ENCODE measurements around the gene ZFP14.
A peak's percentile ranks its signal among the peaks of the same experiment; 100 is the strongest.

The ZFP14 gene

GRCh38 chr19:36378625-36379509 lies at the start of gene ZFP14:
TSS of gene ZFP14 (minus strand) at chr19:36379201. CDS start at chr19:36367892, 11,309 bp downstream.
- peak; percentile 96 for DNase-seq

DNA sequence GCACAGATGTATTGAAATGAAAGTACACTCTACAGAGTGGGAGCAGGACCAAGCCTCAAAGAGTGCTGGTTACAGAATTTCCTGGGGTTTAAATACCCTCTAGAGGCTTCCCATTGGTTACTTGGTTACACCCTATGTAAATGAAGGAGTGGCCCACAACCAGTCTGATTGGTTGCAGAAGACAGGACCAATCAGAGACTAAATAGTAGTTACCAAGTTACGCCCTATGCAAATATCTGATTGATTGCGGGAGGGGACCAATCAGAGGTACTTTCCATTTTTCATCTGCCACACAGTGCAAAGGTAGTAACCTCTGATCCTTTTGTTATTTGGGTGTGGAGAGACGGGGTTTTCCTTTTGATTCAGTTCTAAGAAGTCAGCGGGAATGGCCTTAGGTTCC lies 44.9 kb upstream of the ZFP14 start:
- DNase-seq, result no peak

- no peak for DNase-seq
Measured at GRCh38 chr19:36421749-36422481, 42.9 kb upstream of the ZFP14 start.

- DNase-seq, result no peak
Measured at GRCh38 chr19:36420961-36421748, 42.2 kb upstream of the ZFP14 start.

GRCh38 chr19:36418287-36419001 lies 39.4 kb upstream of the ZFP14 start, which contains the start of gene ZFP82:
TSS of gene ZFP82 (minus strand) at chr19:36418644. CDS start at chr19:36409789, 8,855 bp downstream.
- DNase-seq, result peak; percentile 79

DNA sequence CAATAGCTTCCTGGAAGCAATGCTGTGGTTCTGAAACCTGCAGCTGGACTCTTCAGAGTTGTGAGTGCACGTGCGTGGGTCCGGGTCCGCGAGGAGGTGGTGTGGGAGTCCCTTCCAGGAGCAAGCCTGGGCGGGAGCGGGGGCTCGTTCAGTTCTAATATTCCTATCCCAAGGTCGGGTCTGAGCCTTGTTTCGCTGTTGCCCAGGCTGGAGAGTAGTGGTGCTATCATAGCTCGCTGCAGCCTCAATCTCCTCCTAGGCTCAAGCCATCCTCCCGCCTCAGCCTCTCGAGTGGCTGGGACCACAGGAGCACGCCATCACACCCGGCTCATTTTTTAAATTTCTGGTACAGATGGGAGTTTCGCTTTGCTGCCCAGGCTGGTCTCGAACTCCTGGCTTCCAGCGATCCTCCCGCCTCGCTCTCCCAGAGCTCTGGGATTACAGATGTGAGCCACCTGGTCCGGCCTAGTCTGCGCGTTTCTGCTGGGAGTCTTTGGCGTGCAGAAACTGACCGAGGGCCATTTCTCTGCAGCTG lies 38.8 kb upstream of the ZFP14 start:
- no peak for DNase-seq

DNA sequence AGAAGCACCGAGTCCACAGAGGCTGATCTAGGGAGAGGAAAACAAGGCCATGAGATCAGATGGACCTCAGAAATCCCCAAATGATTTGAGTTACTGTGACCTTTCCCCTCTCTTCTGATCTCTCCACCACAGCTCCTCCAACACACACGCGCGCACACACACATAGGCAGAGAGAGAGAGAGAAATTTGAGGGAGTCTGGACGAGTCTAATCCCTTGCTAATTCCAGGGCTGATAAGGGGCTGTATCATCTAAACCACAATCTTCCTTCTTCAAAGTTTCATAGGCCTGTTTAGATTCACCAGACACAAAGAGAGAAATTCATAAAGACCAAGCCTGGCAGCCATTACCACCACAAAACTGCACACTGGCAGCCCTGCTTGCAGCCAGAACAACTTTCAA lies 30.8 kb upstream of the ZFP14 start:
- DNase-seq, result no peak

DNA sequence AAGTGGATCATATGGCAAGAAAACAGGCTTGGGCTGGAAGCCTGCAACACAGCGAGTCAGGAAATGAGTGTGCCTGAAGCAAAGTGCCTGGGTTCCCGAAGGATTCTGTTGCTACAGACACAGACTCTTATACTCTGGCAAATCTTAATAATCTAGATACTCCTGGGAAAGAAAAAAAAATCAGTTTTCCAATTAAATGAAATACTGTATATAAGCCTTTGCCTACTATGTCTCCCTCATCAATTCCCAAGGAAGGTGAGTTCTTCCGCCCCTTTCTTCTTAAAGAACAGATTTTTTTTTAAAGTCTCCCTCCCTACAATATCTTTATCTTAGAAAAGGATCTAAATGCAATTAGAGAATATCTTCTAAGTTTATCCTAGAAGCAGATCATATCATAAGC lies 29.1 kb upstream of the ZFP14 start:
- DNase-seq, result no peak

DNA sequence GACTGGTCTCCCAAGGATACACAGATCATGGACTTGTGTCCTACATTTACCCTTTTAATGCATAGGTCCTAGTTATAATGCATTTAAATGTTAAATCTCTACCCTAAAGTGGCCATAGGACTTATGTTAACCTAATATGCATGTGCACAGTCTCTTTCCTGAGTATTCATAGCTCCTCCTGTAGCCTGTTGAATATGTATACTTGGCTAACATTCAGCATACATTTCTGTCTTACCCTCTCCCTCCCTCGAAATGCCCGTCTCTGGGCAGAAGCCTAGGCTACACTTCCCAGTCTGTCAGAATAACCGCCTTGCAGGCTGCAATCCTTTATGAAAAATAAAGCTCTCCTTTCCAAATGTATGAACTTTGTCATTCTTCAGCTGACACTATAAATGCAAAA lies 25.5 kb upstream of the ZFP14 start:
- DNase-seq, result no peak

GRCh38 chr19:36401475-36401874 lies 22.5 kb upstream of the ZFP14 start:
- DNase-seq, result no peak

GRCh38 chr19:36398571-36398970 lies 19.6 kb upstream of the ZFP14 start:
- no peak for DNase-seq

DNA sequence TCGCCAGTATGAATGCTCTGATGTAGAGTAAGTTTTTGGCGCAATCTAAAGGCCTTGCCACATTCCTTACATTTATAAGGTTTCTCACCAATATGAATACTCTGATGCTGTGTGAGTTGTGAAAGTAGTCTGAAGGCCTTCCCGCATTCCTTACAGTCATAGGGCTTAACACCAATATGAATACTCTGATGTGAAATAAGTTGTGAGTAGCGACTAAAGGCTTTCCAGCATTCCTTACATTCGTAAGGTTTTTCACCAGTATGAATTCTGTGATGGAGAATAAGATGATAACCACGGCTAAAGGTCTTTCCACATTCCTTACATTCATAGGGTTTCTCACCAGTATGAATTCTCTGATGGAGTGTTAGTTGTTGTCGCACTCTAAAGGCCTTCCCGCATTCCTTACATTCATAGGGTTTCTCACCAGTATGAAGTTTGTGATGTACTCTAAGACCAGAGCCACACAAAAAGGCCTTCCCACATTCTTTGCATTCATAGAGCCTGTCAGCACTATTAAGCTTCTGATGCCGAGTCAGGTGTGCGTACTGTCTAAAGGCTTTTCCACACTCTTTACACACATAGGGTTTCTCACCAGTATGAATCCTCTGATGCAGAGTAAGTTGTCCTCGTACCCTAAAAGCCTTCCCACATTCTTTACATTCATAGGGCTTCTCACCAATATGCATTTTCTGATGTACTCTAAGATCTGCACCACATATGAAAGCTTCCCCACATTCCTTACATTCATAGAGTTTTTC lies 14.1 kb upstream of the ZFP14 start:
- no peak for DNase-seq

GRCh38 chr19:36379510-36379819 lies 464 bp upstream of the ZFP14 start:
- DNase-seq, result no peak

DNA sequence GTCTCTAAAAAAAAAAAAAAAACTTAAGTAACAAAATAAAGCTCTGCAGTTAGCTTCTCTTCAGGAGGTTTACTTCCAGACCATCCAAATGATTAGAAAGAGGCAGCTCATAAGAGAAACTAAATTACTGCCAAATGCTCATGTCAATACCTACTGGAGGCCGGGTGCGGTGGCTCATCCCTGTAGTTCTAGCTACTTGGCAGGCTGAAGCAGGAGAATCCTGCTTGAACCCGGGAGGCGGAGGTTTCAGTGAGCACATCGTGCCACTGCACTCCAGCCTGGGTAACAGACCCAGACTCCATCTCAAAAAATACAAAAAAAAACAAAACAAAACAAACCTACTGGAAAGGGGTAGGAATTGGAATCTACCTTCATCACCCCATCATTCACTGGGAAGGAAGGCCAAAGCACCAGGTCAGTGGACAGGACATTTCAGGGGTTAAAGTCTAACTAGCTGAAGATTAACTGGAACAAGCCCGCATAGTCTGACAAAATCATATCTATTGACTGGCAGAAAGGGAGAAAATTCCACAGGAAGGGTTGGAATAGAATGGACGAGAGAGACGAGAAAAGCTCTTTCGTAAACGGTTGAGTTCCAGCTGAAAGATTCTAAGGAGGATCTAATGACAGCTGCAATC lies 1.3 kb downstream of the ZFP14 start:
- DNase-seq, result no peak

DNA sequence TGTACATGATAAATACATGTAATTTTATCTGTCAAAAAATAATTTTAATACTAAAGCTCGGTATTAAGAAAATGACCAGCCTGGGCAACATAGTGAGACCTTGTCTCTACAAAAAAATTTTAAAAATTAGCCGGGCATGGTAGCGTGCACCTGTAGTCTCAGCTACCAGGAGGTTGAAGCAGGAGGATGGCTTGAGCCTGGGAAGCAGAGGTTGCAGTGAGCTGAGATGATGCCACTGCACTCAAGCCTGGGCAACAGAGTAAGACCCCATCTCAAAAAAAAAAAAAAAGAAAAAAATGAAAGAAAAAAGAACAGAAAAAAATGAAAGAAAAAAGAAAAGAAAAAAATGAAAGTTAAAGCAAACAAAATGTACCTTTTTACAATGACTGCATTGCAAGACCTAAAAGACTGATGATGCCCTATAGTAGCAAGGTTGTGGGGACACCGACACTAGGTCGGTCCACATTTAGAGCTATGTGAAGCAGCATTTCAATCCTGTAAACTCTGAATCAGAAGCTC lies 5.3 kb downstream of the ZFP14 start:
- DNase-seq, result no peak

DNA sequence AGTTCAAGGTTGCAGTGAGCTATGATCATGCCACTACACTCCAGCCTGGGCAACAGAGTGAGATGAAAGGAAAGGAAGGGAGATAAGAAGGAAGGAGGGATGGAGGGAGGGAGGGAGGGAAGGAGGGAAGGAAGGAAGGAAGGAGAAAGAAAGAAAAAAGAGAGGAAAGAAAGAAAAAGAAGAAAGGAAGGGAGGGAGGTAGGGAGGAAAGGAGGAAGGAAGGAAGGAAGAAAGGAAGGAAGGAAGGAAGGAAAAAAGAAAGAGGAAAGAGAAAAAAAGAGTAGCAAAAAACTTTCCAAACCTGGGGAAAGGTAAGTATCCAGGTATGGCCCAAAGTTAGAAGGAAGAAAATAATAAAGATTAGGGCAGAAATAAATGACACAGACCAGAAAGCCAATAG lies 7.1 kb downstream of the ZFP14 start:
- no peak for DNase-seq

DNA sequence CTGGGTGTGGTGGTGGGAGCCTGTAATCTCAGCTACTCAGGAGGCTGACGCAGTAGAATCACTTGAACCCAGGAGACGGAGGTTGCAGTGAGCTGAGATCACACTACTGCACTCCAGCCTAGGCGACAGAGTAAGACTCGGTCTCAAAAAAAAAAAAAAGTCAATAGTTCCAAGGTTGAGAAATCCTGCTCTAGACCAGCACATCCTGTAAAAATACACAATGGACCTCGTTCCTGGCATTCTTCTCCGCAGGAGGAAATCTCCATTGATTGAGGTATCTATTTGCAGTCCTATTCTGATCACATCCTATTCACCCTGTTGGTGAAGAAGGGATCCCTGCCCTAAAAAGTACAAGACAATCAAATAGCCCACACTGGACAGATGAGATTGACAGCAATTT lies 15.2 kb downstream of the ZFP14 start:
- no peak for DNase-seq

GRCh38 chr19:36340786-36341372 lies 38.1 kb downstream of the ZFP14 start:
- DNase-seq, result no peak

DNA sequence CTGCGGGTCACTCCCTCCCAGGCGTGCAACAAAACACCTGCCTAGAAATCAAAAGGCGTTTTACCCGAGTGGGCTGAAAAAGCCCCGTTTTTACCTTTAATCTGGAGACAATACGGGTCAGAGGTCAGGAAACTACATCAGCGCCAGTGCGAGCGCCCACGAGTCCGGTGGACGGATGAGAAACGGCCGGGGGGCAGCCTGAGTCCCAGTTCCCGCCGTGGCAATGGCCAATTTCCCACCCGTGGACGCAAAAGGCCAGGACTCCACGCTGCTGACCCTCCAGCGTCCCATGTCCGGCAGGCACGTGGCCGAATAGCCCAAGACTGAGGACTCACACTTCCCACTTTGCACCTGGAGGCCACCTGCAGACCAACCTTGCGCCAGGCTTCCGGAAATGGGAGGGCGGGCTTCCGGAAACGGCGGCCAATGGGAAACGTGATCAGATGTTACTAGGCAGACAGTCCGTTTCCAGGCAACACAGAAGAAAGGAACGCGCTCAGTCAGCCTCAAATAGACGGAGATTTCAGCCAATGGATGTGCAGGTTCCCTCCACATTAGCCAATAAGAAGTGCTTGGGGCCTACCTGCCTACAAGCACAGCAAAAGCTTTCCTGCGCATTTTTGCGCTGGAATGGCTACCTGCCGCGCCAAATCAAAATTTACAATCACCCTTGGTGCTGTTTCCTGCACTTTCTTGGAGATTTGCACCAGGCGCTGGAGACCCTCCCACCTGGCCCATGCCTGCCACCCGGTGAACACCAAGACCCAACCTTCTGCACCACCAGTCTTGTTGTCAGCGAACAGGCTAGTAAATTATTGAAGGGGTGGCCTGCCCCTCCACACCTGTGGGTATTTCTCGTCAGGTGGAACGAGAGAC lies 47.4 kb downstream of the ZFP14 start:
- peak; percentile 64 for DNase-seq

DNA sequence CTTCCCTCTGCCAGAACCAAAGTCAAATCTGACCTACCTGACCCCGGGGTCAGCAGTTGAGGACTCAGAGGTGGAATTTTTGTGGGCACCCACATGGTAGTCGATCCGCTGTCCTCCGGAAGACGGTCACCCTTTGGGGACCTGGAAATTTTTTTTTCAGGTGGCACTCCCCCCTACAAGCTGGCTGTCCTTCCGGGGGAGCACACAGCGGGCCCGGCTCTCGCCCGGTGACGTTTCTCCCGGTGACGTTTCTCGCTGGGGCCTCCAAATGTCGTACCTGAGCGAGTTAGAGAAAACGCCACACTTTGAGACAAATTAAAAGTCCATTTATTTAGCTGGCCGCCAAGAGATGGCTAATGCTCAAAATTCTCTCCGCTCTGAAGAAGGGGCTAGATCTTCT lies 48.8 kb downstream of the ZFP14 start:
- DNase-seq, result no peak
